Measurements from ENCODE around the gene DOCK2.

Gene DOCK2

DNA sequence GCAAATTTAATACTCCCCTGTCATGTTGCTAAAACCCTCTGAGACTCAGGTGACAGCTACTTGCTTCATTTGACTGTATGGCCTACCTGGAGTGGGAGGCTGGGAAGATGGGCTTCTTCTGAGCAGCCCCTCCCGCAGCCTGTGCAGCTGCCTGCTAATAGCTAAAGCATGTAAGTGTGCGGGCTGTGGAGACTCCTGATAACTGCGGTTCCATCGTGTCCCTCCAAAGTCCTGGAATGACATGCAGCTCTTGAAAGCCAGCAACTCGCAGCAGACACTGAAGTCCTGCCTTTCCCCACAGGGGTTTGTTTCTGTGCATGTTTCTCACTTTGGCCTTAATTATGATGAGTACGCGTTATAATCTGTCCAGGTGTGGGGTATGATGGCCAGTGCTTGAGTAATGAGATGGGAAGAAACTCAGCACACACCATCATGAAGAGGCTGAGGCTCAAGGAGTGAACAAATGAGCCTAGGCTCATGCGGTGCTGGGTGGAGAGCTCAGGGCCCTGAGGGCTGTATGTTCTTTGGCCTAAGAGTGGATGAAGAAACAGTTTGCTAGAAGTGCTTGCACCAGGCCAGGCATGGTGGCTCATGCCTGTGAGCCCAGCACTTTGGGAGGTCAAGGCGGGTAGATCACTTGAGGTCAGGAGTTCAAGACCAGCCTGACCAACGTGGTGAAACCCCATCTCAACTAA lies 119.1 kb downstream of the DOCK2 start:
- TF ChIP-seq EZH2phosphoT487 (conservative IDR thresholded peaks at IDR 0.05; ENCODE audit: low read length): no peak
- TF ChIP-seq, protein P1, sequence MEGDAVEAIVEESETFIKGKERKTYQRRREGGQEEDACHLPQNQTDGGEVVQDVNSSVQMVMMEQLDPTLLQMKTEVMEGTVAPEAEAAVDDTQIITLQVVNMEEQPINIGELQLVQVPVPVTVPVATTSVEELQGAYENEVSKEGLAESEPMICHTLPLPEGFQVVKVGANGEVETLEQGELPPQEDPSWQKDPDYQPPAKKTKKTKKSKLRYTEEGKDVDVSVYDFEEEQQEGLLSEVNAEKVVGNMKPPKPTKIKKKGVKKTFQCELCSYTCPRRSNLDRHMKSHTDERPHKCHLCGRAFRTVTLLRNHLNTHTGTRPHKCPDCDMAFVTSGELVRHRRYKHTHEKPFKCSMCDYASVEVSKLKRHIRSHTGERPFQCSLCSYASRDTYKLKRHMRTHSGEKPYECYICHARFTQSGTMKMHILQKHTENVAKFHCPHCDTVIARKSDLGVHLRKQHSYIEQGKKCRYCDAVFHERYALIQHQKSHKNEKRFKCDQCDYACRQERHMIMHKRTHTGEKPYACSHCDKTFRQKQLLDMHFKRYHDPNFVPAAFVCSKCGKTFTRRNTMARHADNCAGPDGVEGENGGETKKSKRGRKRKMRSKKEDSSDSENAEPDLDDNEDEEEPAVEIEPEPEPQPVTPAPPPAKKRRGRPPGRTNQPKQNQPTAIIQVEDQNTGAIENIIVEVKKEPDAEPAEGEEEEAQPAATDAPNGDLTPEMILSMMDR (IDR thresholded peaks at IDR 0.05; ENCODE audit: insufficient read depth, low read length, poor library complexity, severe bottlenecking): no peak
- H2AFZ ChIP-seq (ENCODE audit: low read depth, low read length, severe bottlenecking): no peak overlapping the region
- peaks cover 17% of the 10 kb centered on the region; the same call in 1 of the 2 replicates for H3K36me3 ChIP-seq (ENCODE audit: low read length)
- H3K4me3 ChIP-seq (ENCODE audit: insufficient read depth, low read length, poor library complexity, severe bottlenecking): no peak overlapping the region
- no peaks in the 10 kb centered on the region for H3K27me3 ChIP-seq (ENCODE audit: low read length)
- 0 out of 2 replicates have a peak, but pooled peaks cover 4% of the 10 kb centered on the region for H3F3A ChIP-seq (ENCODE audit: insufficient read depth)
- H3K9me3 ChIP-seq (ENCODE audit: insufficient read depth, low read length): no peaks in the 10 kb centered on the region
- no peak overlapping the region for H3K9ac ChIP-seq (ENCODE audit: low read length)
- no peak overlapping the region for H3K4me2 ChIP-seq (ENCODE audit: low read depth, low read length, poor library complexity, severe bottlenecking)
- H3K79me2 ChIP-seq (ENCODE audit: insufficient read depth, low read length): no peaks in the 10 kb centered on the region
- H3K9me2 ChIP-seq (replicated peaks; ENCODE audit: insufficient read depth, low read length): no peaks in the 10 kb centered on the region
- no peaks in the 10 kb centered on the region for H4K20me1 ChIP-seq (ENCODE audit: low read depth, low read length)
- no peak overlapping the region for H3K27ac ChIP-seq (ENCODE audit: low read depth, low read length)

DNA sequence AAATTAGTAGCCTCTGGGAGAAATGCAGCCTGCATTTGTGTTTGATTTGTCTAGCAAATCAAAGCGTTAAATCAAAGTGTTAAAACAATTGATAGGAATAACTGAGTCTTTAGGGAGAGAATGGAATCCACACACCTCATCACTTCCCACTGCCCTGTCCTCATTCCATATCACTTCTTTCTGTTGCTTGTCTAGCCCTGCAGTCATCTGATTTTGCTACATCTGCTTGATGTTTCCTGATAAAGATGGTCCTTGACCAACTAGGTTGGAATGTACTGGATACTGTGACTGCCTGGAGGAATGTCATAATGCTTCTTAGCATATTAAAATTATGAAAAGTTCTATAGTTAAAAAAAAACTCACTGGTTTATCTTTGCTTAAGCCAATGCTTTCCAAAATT lies 119.9 kb downstream of the DOCK2 start:
- H3K79me2 ChIP-seq (ENCODE audit: insufficient read depth, low read length): no peaks in the 10 kb centered on the region
- H3K9me3 ChIP-seq (ENCODE audit: insufficient read depth, low read length): no peaks in the 10 kb centered on the region
- peaks cover 14% of the 10 kb centered on the region; the same call in 1 of the 2 replicates for H3K36me3 ChIP-seq (ENCODE audit: low read length)
- no peak overlapping the region for H3K27ac ChIP-seq (ENCODE audit: low read depth, low read length)
- no peaks in the 10 kb centered on the region for H3K27me3 ChIP-seq (ENCODE audit: low read length)
- 0 out of 2 replicates have a peak, but pooled peaks cover 4% of the 10 kb centered on the region for H3F3A ChIP-seq (ENCODE audit: insufficient read depth)
- no peaks in the 10 kb centered on the region for H4K20me1 ChIP-seq (ENCODE audit: low read depth, low read length)
- TF ChIP-seq EZH2phosphoT487 (conservative IDR thresholded peaks at IDR 0.05; ENCODE audit: low read length): no peak
- TF ChIP-seq, protein P1 (IDR thresholded peaks at IDR 0.05; ENCODE audit: insufficient read depth, low read length, poor library complexity, severe bottlenecking): no peak
- no peak overlapping the region for H2AFZ ChIP-seq (ENCODE audit: low read depth, low read length, severe bottlenecking)
- H3K9ac ChIP-seq (ENCODE audit: low read length): no peak overlapping the region
- no peaks in the 10 kb centered on the region for H3K9me2 ChIP-seq (replicated peaks; ENCODE audit: insufficient read depth, low read length)
- no peak overlapping the region for H3K4me2 ChIP-seq (ENCODE audit: low read depth, low read length, poor library complexity, severe bottlenecking)
- no peak overlapping the region for H3K4me3 ChIP-seq (ENCODE audit: insufficient read depth, low read length, poor library complexity, severe bottlenecking)

DNA sequence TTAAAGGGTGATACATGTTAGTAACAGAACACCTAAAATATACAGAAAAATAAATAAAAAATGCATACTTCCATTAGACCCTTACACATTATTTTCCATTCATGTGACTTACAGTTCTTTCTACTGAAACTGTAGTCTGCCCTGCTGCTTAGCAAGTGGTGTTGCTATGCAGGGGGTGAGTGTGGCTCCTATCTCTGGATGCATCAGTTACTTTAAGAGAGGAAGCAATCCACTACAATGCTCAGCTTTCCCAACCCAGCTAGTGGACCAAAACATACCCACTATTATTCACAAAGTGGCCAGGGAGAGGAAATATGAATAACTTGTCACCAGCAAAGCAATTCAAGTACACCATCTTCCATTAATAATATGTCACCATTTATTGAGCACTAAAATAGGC lies 121.8 kb downstream of the DOCK2 start:
- H3K9me2 ChIP-seq (replicated peaks; ENCODE audit: insufficient read depth, low read length): no peaks in the 10 kb centered on the region
- no peaks in the 10 kb centered on the region for H3K79me2 ChIP-seq (ENCODE audit: insufficient read depth, low read length)
- H2AFZ ChIP-seq (ENCODE audit: low read depth, low read length, severe bottlenecking): no peak overlapping the region
- H3K27ac ChIP-seq (ENCODE audit: low read depth, low read length): no peak overlapping the region
- H3K9ac ChIP-seq (ENCODE audit: low read length): no peak overlapping the region
- H3K4me3 ChIP-seq (ENCODE audit: insufficient read depth, low read length, poor library complexity, severe bottlenecking): no peak overlapping the region
- H4K20me1 ChIP-seq (ENCODE audit: low read depth, low read length): no peaks in the 10 kb centered on the region
- peaks cover 14% of the 10 kb centered on the region; the same call in 1 of the 2 replicates for H3K36me3 ChIP-seq (ENCODE audit: low read length)
- no peaks in the 10 kb centered on the region for H3K27me3 ChIP-seq (ENCODE audit: low read length)
- H3K9me3 ChIP-seq (ENCODE audit: insufficient read depth, low read length): no peaks in the 10 kb centered on the region
- H3K4me2 ChIP-seq (ENCODE audit: low read depth, low read length, poor library complexity, severe bottlenecking): no peak overlapping the region
- TF ChIP-seq, protein P1 (IDR thresholded peaks at IDR 0.05; ENCODE audit: insufficient read depth, low read length, poor library complexity, severe bottlenecking): no peak
- no peak for TF ChIP-seq EZH2phosphoT487 (conservative IDR thresholded peaks at IDR 0.05; ENCODE audit: low read length)
- 0 out of 2 replicates have a peak, but pooled peaks cover 4% of the 10 kb centered on the region for H3F3A ChIP-seq (ENCODE audit: insufficient read depth)
